Tibial nerve (tissue), 4 donors: ENCODE results near the gene KAZN. TPM values are rescaled to one million over a fixed set of nuclear protein-coding genes. Genes with fewer than 3 reads are reported as not detected.

ENCODE experiments used
- DNase-seq, 2 donors: peaks; one replicate each; pipeline ENCODE4 v3.0.0-alpha.2; 2019; ENCODE audit warnings: low spot score in 2 of 2
- H3K27ac ChIP-seq, 4 donors: fragments of 200-600 bp; sonication (generic) in 3 of 4; one replicate each; pipeline ENCODE4 v1.5.1; 2017 to 2019; ENCODE audit warnings: mild to moderate bottlenecking in 1 of 4
- H3K27me3 ChIP-seq, 2 donors: fragments of 200-600 bp; sonication (generic) in 1 of 2; one replicate each; pipeline versions ENCODE4 v1.5.1 to v1.6.0; 2017 to 2019
- H3K36me3 ChIP-seq, 3 donors: fragments of 200-600 bp; sonication (generic); one replicate each; pipeline ENCODE4 v1.5.1; 2018 to 2019
- H3K4me1 ChIP-seq, 4 donors: fragments of 200-600 bp; sonication (generic) in 3 of 4; one replicate each; pipeline ENCODE4 v1.5.1; 2017 to 2019
- H3K4me3 ChIP-seq, 4 donors: fragments of 200-600 bp; sonication (generic) in 3 of 4; one replicate each; pipeline ENCODE4 v1.5.1; 2017 to 2019; ENCODE audit warnings: mild to moderate bottlenecking in 1 of 4, moderate library complexity in 1 of 4
- H3K9me3 ChIP-seq, 4 donors: fragments of 200-600 bp; sonication (generic) in 3 of 4; one replicate each; pipeline ENCODE4 v1.5.1; 2017 to 2019
- EP300 ChIP-seq, 2 donors: sonication (generic); formaldehyde crosslinking; IDR thresholded peaks; one replicate each; pipeline ENCODE4 v1.6.1; 2017; ENCODE audit warnings: antibody characterized with exemption in 2 of 2, mild to moderate bottlenecking in 1 of 2
- POLR2A ChIP-seq, 2 donors: fragments of 450-650 bp; IDR thresholded peaks; one replicate each; pipeline ENCODE4 v1.6.1; 2017; ENCODE audit warnings: antibody characterized with exemption in 2 of 2, mild to moderate bottlenecking in 2 of 2, moderate library complexity in 2 of 2
- WGBS, 2 donors: methylation state at CpG; one replicate each; pipeline ENCODE4 v1.1.5; 2018; 5-methylcytosine and 5-hydroxymethylcytosine counted together
- total RNA-seq, 4 donors: library from RNA; depleted of rRNA; stranded (reverse); fragments of >200 nt; gene quantifications; one replicate each; pipeline ENCODE4 v1.1.0, GENCODE V29; 2016
- TF ChIP-seq, protein P1 (sequence below), 5 experiments: fragments of 200-600 bp in 3 of 5; fragments of 450-650 bp in 2 of 5; sonication (generic) in 3 of 5; IDR thresholded peaks; one replicate each; pipeline ENCODE4 v1.5.1; 2016 to 2019; ENCODE audit warnings: antibody characterized with exemption in 5 of 5, mild to moderate bottlenecking in 3 of 5, moderate library complexity in 2 of 5

The KAZN gene
- total RNA-seq, 4 donors from 2014 or later, result 16.0 to 29.2 (median 22.2) TPM

GRCh38 chr1:14855268-14855667, 256.8 kb downstream of the KAZN start:
- no peak for TF ChIP-seq EP300 (IDR thresholded peaks at IDR 0.05)
- DNase-seq, result no peak
- 69 to 83% methylated on average over 3 of the region's 3 CpGs for WGBS, 2 donors
- Histone ChIP-seq H3K4me1 (no peaks in the 10 kb centered on the region), H3K9me3 (no peaks in the 10 kb centered on the region), H3K27ac (no peak overlapping the region), H3K36me3 (no peaks in the 10 kb centered on the region), H3K4me3 (no peak overlapping the region), H3K27me3 (no peaks in the 10 kb centered on the region)

- Histone ChIP-seq H3K27me3 (no peaks in the 10 kb centered on the region), H3K9me3 (no peaks in the 10 kb centered on the region), H3K4me1 (no peaks in the 10 kb centered on the region), H3K4me3 (no peak overlapping the region), H3K27ac (no peak overlapping the region), H3K36me3 (no peaks in the 10 kb centered on the region)
- TF ChIP-seq, protein P1, sequence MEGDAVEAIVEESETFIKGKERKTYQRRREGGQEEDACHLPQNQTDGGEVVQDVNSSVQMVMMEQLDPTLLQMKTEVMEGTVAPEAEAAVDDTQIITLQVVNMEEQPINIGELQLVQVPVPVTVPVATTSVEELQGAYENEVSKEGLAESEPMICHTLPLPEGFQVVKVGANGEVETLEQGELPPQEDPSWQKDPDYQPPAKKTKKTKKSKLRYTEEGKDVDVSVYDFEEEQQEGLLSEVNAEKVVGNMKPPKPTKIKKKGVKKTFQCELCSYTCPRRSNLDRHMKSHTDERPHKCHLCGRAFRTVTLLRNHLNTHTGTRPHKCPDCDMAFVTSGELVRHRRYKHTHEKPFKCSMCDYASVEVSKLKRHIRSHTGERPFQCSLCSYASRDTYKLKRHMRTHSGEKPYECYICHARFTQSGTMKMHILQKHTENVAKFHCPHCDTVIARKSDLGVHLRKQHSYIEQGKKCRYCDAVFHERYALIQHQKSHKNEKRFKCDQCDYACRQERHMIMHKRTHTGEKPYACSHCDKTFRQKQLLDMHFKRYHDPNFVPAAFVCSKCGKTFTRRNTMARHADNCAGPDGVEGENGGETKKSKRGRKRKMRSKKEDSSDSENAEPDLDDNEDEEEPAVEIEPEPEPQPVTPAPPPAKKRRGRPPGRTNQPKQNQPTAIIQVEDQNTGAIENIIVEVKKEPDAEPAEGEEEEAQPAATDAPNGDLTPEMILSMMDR (IDR thresholded peaks at IDR 0.05), result no peak
- TF ChIP-seq EP300 (IDR thresholded peaks at IDR 0.05) (no peak), POLR2A (IDR thresholded peaks at IDR 0.05) (no peak)
- DNase-seq, result no peak
- 78 to 79% methylated on average over 6 of the region's 6 CpGs for WGBS, 2 donors
Observed at GRCh38 chr1:14855801-14856200, 257.3 kb downstream of the KAZN start.

GRCh38 chr1:14857436-14858195, 259.1 kb downstream of the KAZN start:
- Histone ChIP-seq H3K36me3 (no peaks in the 10 kb centered on the region), H3K4me3 (no peak overlapping the region), H3K9me3 (no peaks in the 10 kb centered on the region), H3K27ac (no peak overlapping the region), H3K27me3 (no peaks in the 10 kb centered on the region), H3K4me1 (no peaks in the 10 kb centered on the region)
- no peak for DNase-seq
- no peak for TF ChIP-seq POLR2A (IDR thresholded peaks at IDR 0.05)
- TF ChIP-seq, protein P1 (IDR thresholded peaks at IDR 0.05), result no peak
- TF ChIP-seq EP300 (IDR thresholded peaks at IDR 0.05), result no peak
- 84 to 87% methylated on average over 10 of the region's 10 CpGs for WGBS, 2 donors

GRCh38 chr1:14862114-14862771, 263.8 kb downstream of the KAZN start:
- H3K9me3 ChIP-seq, result no peaks in the 10 kb centered on the region
- no peak overlapping the region for H3K4me3 ChIP-seq
- no peak for TF ChIP-seq EP300 (IDR thresholded peaks at IDR 0.05)
- no peaks in the 10 kb centered on the region for H3K4me1 ChIP-seq
- no peaks in the 10 kb centered on the region for H3K27me3 ChIP-seq
- no peaks in the 10 kb centered on the region for H3K36me3 ChIP-seq
- no peak for DNase-seq
- no peak overlapping the region for H3K27ac ChIP-seq
- WGBS, 2 donors, result 82 to 86% methylated on average over 13 of the region's 13 CpGs

- Histone ChIP-seq H3K4me3 (no peak overlapping the region), H3K36me3 (no peaks in the 10 kb centered on the region), H3K27ac (no peak overlapping the region), H3K9me3 (no peaks in the 10 kb centered on the region), H3K27me3 (no peaks in the 10 kb centered on the region), H3K4me1 (no peaks in the 10 kb centered on the region)
- no peak for DNase-seq
- WGBS, 2 donors, result 89 to 90% methylated on average over 5 of the region's 5 CpGs
- TF ChIP-seq EP300 (IDR thresholded peaks at IDR 0.05) (no peak), POLR2A (IDR thresholded peaks at IDR 0.05) (no peak)
- TF ChIP-seq, protein P1 (IDR thresholded peaks at IDR 0.05), result no peak
Observed at GRCh38 chr1:14865106-14865505, 266.6 kb downstream of the KAZN start.

GRCh38 chr1:14866911-14867612, 268.6 kb downstream of the KAZN start:
- no peaks in the 10 kb centered on the region for H3K27me3 ChIP-seq
- H3K4me1 ChIP-seq, result no peaks in the 10 kb centered on the region
- no peaks in the 10 kb centered on the region for H3K36me3 ChIP-seq
- no peak overlapping the region for H3K27ac ChIP-seq
- no peaks in the 10 kb centered on the region for H3K9me3 ChIP-seq
- TF ChIP-seq POLR2A (IDR thresholded peaks at IDR 0.05) (no peak), EP300 (IDR thresholded peaks at IDR 0.05) (no peak)
- TF ChIP-seq, protein P1 (IDR thresholded peaks at IDR 0.05), result no peak
- H3K4me3 ChIP-seq, result no peak overlapping the region
- WGBS, 2 donors, result 60 to 63% methylated on average over 14 of the region's 14 CpGs
- no peak for DNase-seq
